ENCODE measurements around the gene C5orf24.
"Not testable (repeated sequence)": the region's sequence is repeated elsewhere in the genome, so short reads cannot be mapped to it uniquely, and the experiment has no call there.

Gene C5orf24

DNA sequence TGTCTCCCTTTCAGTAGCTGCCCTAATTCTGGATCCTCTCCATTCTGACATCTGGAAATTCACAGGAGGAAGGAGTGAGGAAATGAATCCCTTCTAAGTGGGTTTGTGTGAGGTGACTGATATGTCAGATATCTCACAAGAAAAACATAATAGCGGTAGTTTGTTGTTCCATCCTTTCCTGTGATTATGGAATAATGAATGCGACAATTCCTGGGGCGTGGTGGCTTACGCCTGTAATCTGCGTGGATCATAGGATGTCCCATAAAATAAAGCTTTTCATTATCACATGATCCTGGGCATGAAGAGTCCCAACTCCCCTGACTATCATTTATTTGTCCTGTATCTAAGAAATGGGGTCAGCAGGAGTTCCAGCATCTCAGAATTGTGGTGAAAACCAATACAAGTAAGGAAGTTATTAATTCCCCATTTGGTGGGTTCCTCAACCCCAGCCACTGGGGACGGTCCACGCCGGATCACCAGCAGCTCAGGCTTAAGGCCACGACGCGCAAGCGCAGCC is 375 bp upstream of the C5orf24 start:
- Histone ChIP-seq H3K9me3 (replicated peaks in 1 of 11) (no peaks in the 10 kb centered on the region), H3K4me2 (peak overlapping the region; percentile 62 to 97 (median 80)), H3K9ac (peak overlapping the region; percentile 92 to 99 (median 98); a peak in 21 of 22 replicates), H3K27me3 (no peaks in the 10 kb centered on the region), H3K4me1 (peaks cover 26 to 44% (median 38%) of the 10 kb centered on the region in 10 experiments), H3K27ac (peak overlapping the region; percentile 9 to 99 (median 97); a peak in 21 of 22 replicates), H4K20me1 (peaks cover 10 to 36% (median 29%) of the 10 kb centered on the region in 11 experiments; a peak in 20 of 22 replicates), H3K36me3 (peaks cover 13 to 57% (median 41%) of the 10 kb centered on the region in 11 experiments), H3K4me3 (peak overlapping the region; percentile 72 to 96 (median 88))
- TF ChIP-seq Cebpa-rat (IDR thresholded peaks at IDR 0.05): no peak

DNA sequence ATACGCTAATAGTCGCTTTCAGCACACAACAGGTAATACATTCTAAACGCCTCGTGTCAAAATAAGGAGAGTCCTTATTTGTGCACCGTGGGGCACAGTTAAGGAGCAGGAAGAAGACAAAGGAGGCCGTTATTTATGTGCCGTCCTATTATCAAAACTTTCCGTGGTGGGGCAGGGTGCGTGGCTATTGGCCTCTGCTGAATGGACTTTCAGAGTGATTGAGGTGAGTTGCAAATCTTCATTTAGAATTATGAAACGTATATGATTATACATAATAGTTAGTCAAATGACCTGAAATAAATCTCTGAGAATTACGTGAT is 833 bp downstream of the C5orf24 start:
- peak overlapping the region; percentile 90 to 99 (median 97) for H3K27ac ChIP-seq
- H3K27me3 ChIP-seq: no peaks in the 10 kb centered on the region
- peaks cover 9 to 54% (median 36%) of the 10 kb centered on the region in 11 experiments; a peak in 20 of 22 replicates for H3K36me3 ChIP-seq
- no peaks in the 10 kb centered on the region for H3K9me3 ChIP-seq (replicated peaks in 1 of 11)
- peak overlapping the region; percentile 92 to 99 (median 98) for H3K9ac ChIP-seq
- H4K20me1 ChIP-seq: peaks cover 18 to 48% (median 41%) of the 10 kb centered on the region in 11 experiments; a peak in 21 of 22 replicates
- H3K4me2 ChIP-seq: peak overlapping the region; percentile 84 to 97 (median 91)
- H3K4me3 ChIP-seq: peak overlapping the region; percentile 72 to 96 (median 88)
- TF ChIP-seq Cebpa-rat (IDR thresholded peaks at IDR 0.05): no peak
- H3K4me1 ChIP-seq: peaks cover 33 to 53% (median 46%) of the 10 kb centered on the region in 10 experiments

DNA sequence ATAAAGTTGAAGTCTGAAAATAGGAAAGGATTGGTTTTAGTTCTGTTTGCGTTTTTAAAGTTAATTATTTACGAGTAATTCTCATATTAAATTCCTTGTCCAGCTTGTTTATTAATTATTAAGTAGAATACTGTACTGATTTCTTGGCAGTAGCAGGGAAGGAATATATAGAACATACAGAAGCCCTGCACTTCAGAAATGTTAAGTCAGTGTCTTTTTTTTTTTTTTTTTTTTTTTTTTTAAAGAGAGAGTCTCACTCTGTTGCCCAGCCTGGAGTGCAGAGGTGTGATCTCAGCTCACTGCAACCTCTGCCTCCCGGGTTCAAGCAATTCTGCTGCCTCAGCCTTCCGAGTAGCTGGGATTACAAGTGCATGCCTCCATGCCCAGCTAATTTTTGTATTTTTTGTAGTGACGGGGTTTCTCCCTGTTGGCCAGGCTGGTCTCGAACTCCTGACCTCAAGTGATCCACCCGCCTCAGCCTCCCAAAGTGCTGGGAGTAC is 3.7 kb downstream of the C5orf24 start:
- Histone ChIP-seq H3K4me2 (peak overlapping the region in 10 of 11 experiments; percentile 0 to 95 (median 24); a peak in 8 of 22 replicates), H3K9ac (peak overlapping the region in 2 of 11 experiments; percentile 7 to 18; a peak in 3 of 22 replicates), H3K4me1 (peaks cover 34 to 54% (median 46%) of the 10 kb centered on the region in 10 experiments), H4K20me1 (peaks cover 39 to 77% (median 70%) of the 10 kb centered on the region in 11 experiments; a peak in 21 of 22 replicates), H3K36me3 (peaks cover 32 to 74% (median 64%) of the 10 kb centered on the region in 11 experiments)
- H3K27ac ChIP-seq; H3K27me3 ChIP-seq; H3K4me3 ChIP-seq; H3K9me3 ChIP-seq (replicated peaks in 1 of 11): not testable (repeated sequence)

DNA sequence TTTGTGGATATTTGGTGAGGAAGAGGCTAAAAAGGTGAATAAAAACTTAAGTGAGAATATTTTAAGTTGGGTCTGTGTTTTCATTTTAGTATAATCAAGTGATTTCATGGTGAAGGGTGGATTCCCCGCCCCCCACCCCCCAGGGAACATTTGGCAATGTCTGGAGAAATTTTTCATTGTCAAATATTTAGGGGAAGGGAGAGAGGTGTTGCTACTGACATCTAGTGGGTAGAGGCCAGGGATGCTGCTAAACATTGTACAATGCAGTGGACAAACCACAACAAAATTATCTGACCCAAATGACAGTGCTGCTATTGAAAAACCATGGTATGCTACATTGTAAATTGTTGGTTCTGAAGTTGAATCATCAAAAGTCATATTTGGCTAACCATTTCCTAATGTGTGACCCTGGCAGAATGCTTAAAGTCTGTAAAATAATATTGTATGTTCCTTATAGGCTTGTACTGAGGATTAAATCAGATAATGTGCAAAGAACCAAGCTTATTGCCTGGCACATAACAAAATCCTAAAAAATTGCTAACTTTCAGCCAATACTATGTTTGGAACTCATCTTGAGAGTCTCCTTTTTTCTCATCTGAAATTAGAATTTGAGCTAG is 5.6 kb downstream of the C5orf24 start:
- Histone ChIP-seq H3K9ac (peak overlapping the region in 4 of 11 experiments; percentile 13 to 43 (median 24); a peak in 4 of 22 replicates), H3K9me3 (replicated peaks in 1 of 11) (no peaks in the 10 kb centered on the region), H3K27ac (peak overlapping the region in 7 of 11 experiments; percentile 7 to 48 (median 33); a peak in 7 of 22 replicates), H3K4me2 (peak overlapping the region in 8 of 11 experiments; percentile 5 to 50 (median 32); a peak in 11 of 22 replicates), H3K4me1 (peaks cover 27 to 45% (median 39%) of the 10 kb centered on the region in 10 experiments), H3K4me3 (no peak overlapping the region), H3K36me3 (peaks cover 51 to 94% (median 83%) of the 10 kb centered on the region in 11 experiments), H3K27me3 (no peaks in the 10 kb centered on the region), H4K20me1 (peaks cover 54 to 96% (median 83%) of the 10 kb centered on the region in 11 experiments; a peak in 21 of 22 replicates)
- TF ChIP-seq Cebpa-rat (IDR thresholded peaks at IDR 0.05): 0 out of 22 replicates have a peak, but pooled peaks of 2 of the 11 experiments have one; percentile 16 to 26

DNA sequence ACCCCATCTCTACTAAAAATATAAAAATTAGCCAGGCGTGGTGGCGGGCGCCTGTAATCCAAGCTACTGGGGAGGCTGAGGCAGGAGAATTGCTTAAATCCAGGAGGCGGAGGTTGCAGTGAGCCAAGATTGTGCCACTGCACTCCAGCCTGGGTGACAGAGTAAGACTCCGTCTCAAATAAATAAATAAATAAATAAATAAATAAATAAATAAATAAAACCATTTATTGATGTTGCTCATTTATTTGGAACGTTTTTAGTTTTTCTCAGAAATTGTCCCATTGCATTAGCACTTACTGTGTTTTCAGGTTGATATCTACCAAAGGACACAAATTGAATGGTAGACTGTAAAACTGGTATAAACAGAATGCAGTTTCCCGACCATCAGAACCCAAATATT is 10.7 kb downstream of the C5orf24 start:
- H3K4me1 ChIP-seq; H3K4me2 ChIP-seq; H3K9me3 ChIP-seq (replicated peaks in 1 of 11); H3K27me3 ChIP-seq; H3K27ac ChIP-seq; H3K4me3 ChIP-seq; H3K9ac ChIP-seq: not testable (repeated sequence)
- Histone ChIP-seq H3K36me3 (peaks cover 83 to 100% (median 96%) of the 10 kb centered on the region in 11 experiments), H4K20me1 (peaks cover 46 to 77% (median 66%) of the 10 kb centered on the region in 11 experiments; a peak in 21 of 22 replicates)

DNA sequence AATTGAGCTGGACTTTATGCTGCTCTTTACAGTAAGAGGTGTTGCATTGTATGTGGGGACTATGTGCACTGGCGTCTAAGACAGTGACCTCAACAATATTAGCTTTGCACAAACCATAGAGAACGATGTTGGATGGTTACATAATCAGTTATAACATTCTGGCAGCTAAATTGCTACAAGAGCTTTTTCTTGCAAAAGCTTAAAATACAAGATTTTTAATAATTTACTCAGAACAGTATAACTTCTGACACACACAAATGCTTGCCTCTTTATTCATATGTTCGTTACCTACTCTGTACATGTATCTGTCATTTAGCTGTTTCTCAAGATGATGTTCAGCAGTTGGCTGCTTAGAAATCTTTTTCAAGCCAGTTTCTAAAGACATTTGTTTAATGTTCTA is 11.6 kb downstream of the C5orf24 start:
- 0 out of 20 replicates have a peak, but pooled peaks cover 0 to 3% (median 0%) of the 10 kb centered on the region in 10 experiments for H3K4me1 ChIP-seq
- no peak for TF ChIP-seq Cebpa-rat (IDR thresholded peaks at IDR 0.05)
- H3K4me2 ChIP-seq: no peak overlapping the region
- no peak overlapping the region for H3K4me3 ChIP-seq
- H3K27ac ChIP-seq: no peak overlapping the region
- no peaks in the 10 kb centered on the region for H3K27me3 ChIP-seq
- H3K36me3 ChIP-seq: peaks cover 85 to 98% (median 94%) of the 10 kb centered on the region in 11 experiments
- no peaks in the 10 kb centered on the region for H3K9me3 ChIP-seq (replicated peaks in 1 of 11)
- peaks cover 37 to 68% (median 57%) of the 10 kb centered on the region in 11 experiments; a peak in 21 of 22 replicates for H4K20me1 ChIP-seq
- H3K9ac ChIP-seq: no peak overlapping the region

DNA sequence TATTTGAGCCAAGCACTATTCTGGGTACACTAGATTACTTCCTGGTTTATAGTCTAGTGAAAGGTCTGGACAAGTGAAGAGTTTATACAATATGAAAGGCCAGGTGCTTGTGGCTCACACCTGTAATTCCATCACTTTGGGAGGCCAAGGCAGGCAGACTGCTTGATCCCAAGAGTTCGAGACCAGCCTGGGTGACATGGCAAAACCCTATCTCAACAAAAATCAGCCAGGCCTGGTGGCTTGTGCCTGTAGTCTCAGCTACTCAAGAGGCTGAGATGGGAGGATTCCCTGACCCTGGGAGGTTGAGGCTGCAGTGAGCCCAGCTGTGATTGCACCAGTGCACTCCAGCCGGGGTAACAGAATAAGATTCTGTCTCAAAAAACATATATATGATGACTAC is 18.9 kb downstream of the C5orf24 start:
- no peaks in the 10 kb centered on the region; a peak in 2 of 20 replicates for H3K4me1 ChIP-seq
- no peak for TF ChIP-seq Cebpa-rat (IDR thresholded peaks at IDR 0.05)
- no peaks in the 10 kb centered on the region for H3K27me3 ChIP-seq
- H3K9ac ChIP-seq: no peak overlapping the region
- H3K27ac ChIP-seq: no peak overlapping the region
- no peak overlapping the region for H3K4me2 ChIP-seq
- no peaks in the 10 kb centered on the region for H3K9me3 ChIP-seq (replicated peaks in 1 of 11)
- H4K20me1 ChIP-seq: peaks cover 0 to 7% (median 0%) of the 10 kb centered on the region in 11 experiments; a peak in 5 of 22 replicates
- H3K4me3 ChIP-seq: no peak overlapping the region
- H3K36me3 ChIP-seq: peaks cover 25 to 49% (median 32%) of the 10 kb centered on the region in 11 experiments

DNA sequence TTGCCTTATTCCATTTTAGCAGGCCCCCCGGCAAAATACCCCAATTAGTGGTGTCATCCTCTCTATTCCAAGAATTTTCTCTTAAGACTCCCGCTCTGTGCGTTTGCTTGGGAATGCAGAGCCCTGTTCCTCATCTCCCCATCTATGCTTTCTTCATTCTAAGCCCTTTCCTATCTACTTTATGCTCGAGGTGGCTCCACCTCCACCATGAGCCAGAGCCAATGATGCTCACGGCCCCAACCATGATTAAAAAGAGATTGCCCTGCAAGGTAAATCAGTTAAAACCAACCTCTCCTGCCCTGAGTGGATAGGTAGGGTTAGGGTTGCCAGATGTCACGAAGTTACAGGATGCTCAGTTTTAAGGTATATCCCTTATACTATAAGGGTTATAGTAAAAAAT is 27.7 kb downstream of the C5orf24 start:
- TF ChIP-seq Cebpa-rat (IDR thresholded peaks at IDR 0.05): no peak
- peak overlapping the region; percentile 88 to 96 (median 93); a peak in 21 of 22 replicates for H3K27ac ChIP-seq

More for the DNA sequence above, 27.7 kb downstream of the C5orf24 start:
- peak overlapping the region; percentile 80 to 89 (median 86); a peak in 19 of 20 replicates for H3K4me3 ChIP-seq
- peaks cover 23 to 41% (median 31%) of the 10 kb centered on the region in 10 experiments; a peak in 19 of 20 replicates for H3K4me1 ChIP-seq
- peak overlapping the region; percentile 78 to 95 (median 89) for H3K4me2 ChIP-seq
- H3K9ac ChIP-seq: peak overlapping the region; percentile 91 to 96 (median 94); a peak in 17 of 22 replicates
- no peaks in the 10 kb centered on the region for H3K9me3 ChIP-seq (replicated peaks in 1 of 11)
- peaks cover 0 to 12% (median 0%) of the 10 kb centered on the region in 11 experiments; a peak in 4 of 22 replicates for H4K20me1 ChIP-seq
- H3K27me3 ChIP-seq: no peaks in the 10 kb centered on the region
- H3K36me3 ChIP-seq: peaks cover 0 to 18% (median 6%) of the 10 kb centered on the region in 11 experiments; a peak in 7 of 22 replicates

Data from BLaER1 treated with 17β-estradiol and CSF1 and Interleukin-3, amounts not matched to agents 10 nM and 100 nM (cell line).